Immature natural killer cell (primary cell): Measurements from ENCODE around the gene CCDC178. TPM values are rescaled to one million over a fixed set of nuclear protein-coding genes. Genes with fewer than 3 reads are reported as not detected.

Experiments used
- DNase-seq, 3 donors: peaks; one replicate each; pipeline ENCODE4 v3.0.0; 2022; ENCODE audit warnings: mixed read lengths in 1 of 3
- H3K27ac Mint-ChIP-seq, 6 donors: one replicate each; pipeline ENCODE4 v1.8.0; 2020; ENCODE audit warnings: mixed read lengths in 6 of 6, mild to moderate bottlenecking in 5 of 6, inconsistent platforms in 4 of 6, moderate library complexity in 3 of 6
- H3K27me3 Mint-ChIP-seq, 3 donors: one replicate each; pipeline ENCODE4 v1.8.0; 2020 to 2021; ENCODE audit warnings: low read depth in 3 of 3, mild to moderate bottlenecking in 3 of 3, mixed read lengths in 3 of 3, moderate library complexity in 3 of 3, inconsistent platforms in 1 of 3
- H3K36me3 Mint-ChIP-seq, 3 donors: one replicate each; pipeline ENCODE4 v1.8.0; 2020; ENCODE audit warnings: mixed read lengths in 3 of 3, inconsistent platforms in 2 of 3, mild to moderate bottlenecking in 2 of 3
- H3K4me1 Mint-ChIP-seq, 2 donors: one replicate each; pipeline ENCODE4 v1.8.0; 2020; ENCODE audit warnings: inconsistent platforms in 2 of 2, mild to moderate bottlenecking in 2 of 2, mixed read lengths in 2 of 2, moderate library complexity in 1 of 2
- H3K4me3 Mint-ChIP-seq, 5 donors: one replicate each; pipeline ENCODE4 v1.8.0; 2020; ENCODE audit warnings: mild to moderate bottlenecking in 5 of 5, mixed read lengths in 5 of 5, inconsistent platforms in 3 of 5, moderate library complexity in 3 of 5
- H3K9me3 Mint-ChIP-seq, 6 donors: one replicate each; pipeline ENCODE4 v1.8.0; 2020; ENCODE audit warnings: mild to moderate bottlenecking in 6 of 6, mixed read lengths in 6 of 6, inconsistent platforms in 4 of 6, moderate library complexity in 3 of 6
- polyA plus RNA-seq, 3 donors: library from polyadenylated mRNA; unstranded; fragments of 300-500 nt; fragmentation: Illumina TruSeq; gene quantifications; one replicate each; pipeline ENCODE4 v1.2.3, GENCODE V29; 2021

CCDC178 gene
- not detected for polyA plus RNA-seq

GRCh38 chr18:33440060-33441043 is at the start of gene CCDC178:
CCDC178 (minus strand) TSS chr18:33440721; CDS start chr18:33412088, 28,633 bp downstream.
- peaks cover 3 to 57% (median 21%) of the 10 kb centered on the region in 6 donors for H3K9me3 Mint-ChIP-seq
- no peaks in the 10 kb centered on the region for H3K4me1 Mint-ChIP-seq
- H3K27ac Mint-ChIP-seq, result no peak within 1 kb of the TSS
- no peak for DNase-seq
- H3K36me3 Mint-ChIP-seq, result peaks cover 0 to 7% (median 0%) of the 10 kb centered on the region in 3 donors
- H3K27me3 Mint-ChIP-seq, result peaks cover 0 to 6% (median 5%) of the 10 kb centered on the region in 3 donors
- no peak within 1 kb of the TSS for H3K4me3 Mint-ChIP-seq

DNA sequence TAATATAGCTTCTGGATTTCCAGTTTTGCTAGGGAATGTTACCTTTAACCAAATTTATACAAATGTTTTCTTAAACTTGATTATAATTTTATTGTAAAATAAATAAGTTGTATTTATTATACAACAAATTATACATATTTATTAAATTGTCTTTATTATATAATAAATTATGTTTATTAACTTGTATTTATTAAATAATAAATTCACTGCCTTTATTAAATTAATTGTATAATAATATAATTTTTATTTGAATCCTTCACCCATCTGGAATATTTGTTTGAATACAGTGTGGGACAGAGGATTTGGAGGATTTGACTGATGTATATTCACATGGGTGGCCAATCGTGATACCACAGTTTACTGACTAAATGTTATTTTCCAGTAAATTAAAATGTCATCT is 43.4 kb upstream of the CCDC178 start:
- no peak for DNase-seq
- no peaks in the 10 kb centered on the region for H3K4me1 Mint-ChIP-seq
- peaks cover 4 to 49% (median 8%) of the 10 kb centered on the region in 6 donors for H3K9me3 Mint-ChIP-seq
- no peak overlapping the region for H3K4me3 Mint-ChIP-seq
- H3K36me3 Mint-ChIP-seq, result no peaks in the 10 kb centered on the region
- H3K27me3 Mint-ChIP-seq, result peaks cover 0 to 2% (median 2%) of the 10 kb centered on the region in 3 donors
- no peak overlapping the region for H3K27ac Mint-ChIP-seq

- Mint-ChIP-seq H3K36me3 (peaks cover 0 to 3% (median 0%) of the 10 kb centered on the region in 3 donors), H3K4me3 (no peak overlapping the region), H3K9me3 (peaks cover 0 to 30% (median 4%) of the 10 kb centered on the region in 6 donors), H3K27ac (no peak overlapping the region), H3K27me3 (no peaks in the 10 kb centered on the region), H3K4me1 (no peaks in the 10 kb centered on the region)
- no peak for DNase-seq
These were observed 32.0 kb upstream of the CCDC178 start for GRCh38 chr18:33472509-33472908.

- H3K27ac Mint-ChIP-seq, result no peak overlapping the region
- H3K9me3 Mint-ChIP-seq, result peaks cover 2 to 39% (median 6%) of the 10 kb centered on the region in 6 donors
- no peaks in the 10 kb centered on the region for H3K4me1 Mint-ChIP-seq
- no peak overlapping the region for H3K4me3 Mint-ChIP-seq
- DNase-seq, result no peak
- H3K27me3 Mint-ChIP-seq, result no peaks in the 10 kb centered on the region
- H3K36me3 Mint-ChIP-seq, result peaks cover 0 to 3% (median 3%) of the 10 kb centered on the region in 3 donors
These were observed 29.7 kb upstream of the CCDC178 start for GRCh38 chr18:33470216-33470615.

DNA sequence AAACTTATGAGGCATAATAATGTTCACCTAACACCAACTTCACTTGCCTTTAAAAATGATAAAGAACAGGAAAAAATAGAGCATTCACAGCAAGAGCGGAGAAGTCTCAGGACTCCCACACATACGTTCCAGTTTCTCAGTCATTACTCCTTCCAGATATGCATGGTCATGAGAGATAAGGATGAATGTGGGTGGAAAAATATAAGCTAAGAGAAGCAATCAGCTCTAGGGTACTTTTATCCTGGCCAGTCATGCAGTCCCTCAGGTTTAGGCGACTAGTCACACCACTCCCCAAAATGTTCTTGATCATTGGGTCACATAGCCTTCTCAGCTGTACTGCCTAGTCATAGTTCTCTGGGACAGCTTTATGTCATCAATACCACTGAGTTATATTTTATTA is 29.2 kb upstream of the CCDC178 start:
- no peaks in the 10 kb centered on the region for H3K27me3 Mint-ChIP-seq
- H3K27ac Mint-ChIP-seq, result no peak overlapping the region
- H3K4me3 Mint-ChIP-seq, result no peak overlapping the region
- H3K4me1 Mint-ChIP-seq, result no peaks in the 10 kb centered on the region
- peaks cover 3 to 36% (median 7%) of the 10 kb centered on the region in 6 donors for H3K9me3 Mint-ChIP-seq
- no peak for DNase-seq
- peaks cover 0 to 3% (median 3%) of the 10 kb centered on the region in 3 donors for H3K36me3 Mint-ChIP-seq

DNA sequence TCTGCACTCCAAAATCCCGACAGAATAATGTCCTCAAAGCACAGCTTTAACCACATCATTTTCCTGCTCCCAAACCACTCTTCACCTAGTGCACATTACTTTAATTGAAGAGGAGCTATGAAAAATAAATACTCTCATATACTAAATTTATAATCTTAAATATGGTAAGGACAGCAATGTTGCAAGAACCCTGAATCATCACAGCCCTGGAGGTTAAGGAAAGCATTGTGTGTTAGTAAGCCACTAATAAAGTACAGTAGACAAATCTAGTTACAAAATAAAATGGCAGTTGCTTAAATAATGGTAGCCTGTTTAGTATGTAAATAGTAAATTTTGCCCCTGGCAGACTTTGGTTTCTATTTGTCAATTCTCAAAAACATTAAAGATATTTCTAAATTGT is 27.0 kb upstream of the CCDC178 start:
- no peak for DNase-seq
- H3K36me3 Mint-ChIP-seq, result peaks cover 0 to 3% (median 3%) of the 10 kb centered on the region in 3 donors
- no peak overlapping the region for H3K4me3 Mint-ChIP-seq
- peaks cover 3 to 35% (median 8%) of the 10 kb centered on the region in 6 donors for H3K9me3 Mint-ChIP-seq
- no peak overlapping the region for H3K27ac Mint-ChIP-seq
- H3K4me1 Mint-ChIP-seq, result no peaks in the 10 kb centered on the region
- no peaks in the 10 kb centered on the region for H3K27me3 Mint-ChIP-seq

DNA sequence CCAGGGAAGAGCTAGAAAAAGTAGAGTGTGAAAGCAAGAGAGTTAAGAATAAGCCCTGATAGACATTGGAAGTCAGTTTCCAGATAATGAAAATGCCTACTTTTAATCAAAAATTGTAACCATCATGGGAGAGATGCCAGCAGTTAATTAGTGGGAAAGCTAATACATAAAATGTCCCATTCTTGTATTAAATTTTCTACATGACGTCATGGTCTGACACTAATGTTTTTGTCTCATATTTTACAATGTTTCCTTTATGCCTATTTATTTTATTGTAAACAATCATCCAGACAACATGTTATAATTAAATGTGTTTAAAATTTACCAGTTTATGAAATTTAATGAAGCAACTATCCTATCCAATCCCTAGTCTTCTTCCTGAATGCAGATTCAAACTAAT is 26.3 kb upstream of the CCDC178 start:
- Mint-ChIP-seq H3K27ac (no peak overlapping the region), H3K4me3 (no peak overlapping the region), H3K9me3 (peaks cover 3 to 41% (median 10%) of the 10 kb centered on the region in 6 donors), H3K4me1 (no peaks in the 10 kb centered on the region), H3K36me3 (peaks cover 0 to 6% (median 3%) of the 10 kb centered on the region in 3 donors), H3K27me3 (no peaks in the 10 kb centered on the region)
- DNase-seq, result no peak

DNA sequence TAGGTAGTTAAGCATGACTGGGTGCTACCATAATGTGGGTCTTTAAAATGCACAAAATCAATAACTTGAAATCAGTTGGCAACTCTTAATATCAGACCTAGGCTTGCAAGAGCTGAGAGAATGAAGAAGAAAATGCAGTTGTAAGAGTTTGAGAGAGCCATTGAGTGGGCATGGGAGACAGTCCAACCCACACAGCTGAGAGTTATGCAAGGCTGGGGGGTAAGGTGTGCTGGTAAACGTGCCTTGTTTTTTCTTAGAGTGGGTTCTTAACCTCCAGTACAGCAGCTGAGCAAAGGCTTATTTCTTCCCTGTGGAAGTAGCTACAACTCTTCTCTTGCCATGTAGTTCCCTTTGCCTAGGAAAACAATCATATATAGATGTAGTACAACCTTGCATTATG is 20.2 kb upstream of the CCDC178 start:
- Mint-ChIP-seq H3K4me1 (no peaks in the 10 kb centered on the region), H3K36me3 (peaks cover 0 to 6% (median 0%) of the 10 kb centered on the region in 3 donors), H3K27me3 (no peaks in the 10 kb centered on the region), H3K27ac (no peak overlapping the region), H3K9me3 (peaks cover 2 to 34% (median 9%) of the 10 kb centered on the region in 6 donors), H3K4me3 (no peak overlapping the region)
- no peak for DNase-seq

- no peak overlapping the region for H3K4me3 Mint-ChIP-seq
- no peak for DNase-seq
- H3K36me3 Mint-ChIP-seq, result peaks cover 0 to 6% (median 0%) of the 10 kb centered on the region in 3 donors
- no peaks in the 10 kb centered on the region for H3K27me3 Mint-ChIP-seq
- H3K9me3 Mint-ChIP-seq, result peaks cover 0 to 39% (median 13%) of the 10 kb centered on the region in 6 donors
- no peak overlapping the region for H3K27ac Mint-ChIP-seq
- no peaks in the 10 kb centered on the region for H3K4me1 Mint-ChIP-seq
These were observed 19.1 kb upstream of the CCDC178 start for GRCh38 chr18:33459612-33460011.

GRCh38 chr18:33446604-33447003 is 6.1 kb upstream of the CCDC178 start:
- peaks cover 3 to 38% (median 17%) of the 10 kb centered on the region in 6 donors for H3K9me3 Mint-ChIP-seq
- peaks cover 0 to 1% (median 0%) of the 10 kb centered on the region in 3 donors for H3K27me3 Mint-ChIP-seq
- H3K27ac Mint-ChIP-seq, result no peak overlapping the region
- no peak overlapping the region for H3K4me3 Mint-ChIP-seq
- no peaks in the 10 kb centered on the region for H3K4me1 Mint-ChIP-seq
- no peaks in the 10 kb centered on the region for H3K36me3 Mint-ChIP-seq
- DNase-seq, result no peak

DNA sequence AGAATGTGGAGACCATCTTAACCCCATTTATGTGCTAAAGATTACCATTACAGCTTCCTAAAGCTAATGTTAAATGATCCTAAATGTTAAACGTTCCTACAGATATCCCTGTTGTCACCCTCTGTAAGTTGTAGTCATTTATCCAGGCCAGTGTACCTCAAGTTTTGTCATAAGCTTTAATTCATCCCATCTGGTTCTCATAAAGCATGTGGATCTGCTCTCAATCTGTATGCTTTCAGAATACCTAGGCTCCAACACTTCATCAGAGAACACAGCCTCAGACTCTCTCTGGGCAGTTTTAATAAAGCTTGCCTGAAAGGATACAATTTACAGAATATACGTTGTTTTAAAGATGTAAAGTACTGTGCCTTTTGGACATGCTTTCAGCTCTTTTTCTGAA is 4.2 kb upstream of the CCDC178 start:
- H3K27ac Mint-ChIP-seq, result no peak overlapping the region
- H3K4me1 Mint-ChIP-seq, result no peaks in the 10 kb centered on the region
- H3K27me3 Mint-ChIP-seq, result peaks cover 0 to 6% (median 1%) of the 10 kb centered on the region in 3 donors
- H3K4me3 Mint-ChIP-seq, result no peak overlapping the region
- no peak for DNase-seq
- H3K36me3 Mint-ChIP-seq, result no peaks in the 10 kb centered on the region
- H3K9me3 Mint-ChIP-seq, result peaks cover 6 to 50% (median 20%) of the 10 kb centered on the region in 6 donors

GRCh38 chr18:33432857-33433256 is 7.7 kb downstream of the CCDC178 start:
- Mint-ChIP-seq H3K4me3 (no peak overlapping the region), H3K4me1 (no peaks in the 10 kb centered on the region), H3K9me3 (peaks cover 2 to 23% (median 12%) of the 10 kb centered on the region in 6 donors), H3K36me3 (no peaks in the 10 kb centered on the region), H3K27ac (no peak overlapping the region), H3K27me3 (peaks cover 0 to 4% (median 0%) of the 10 kb centered on the region in 3 donors)
- no peak for DNase-seq

DNA sequence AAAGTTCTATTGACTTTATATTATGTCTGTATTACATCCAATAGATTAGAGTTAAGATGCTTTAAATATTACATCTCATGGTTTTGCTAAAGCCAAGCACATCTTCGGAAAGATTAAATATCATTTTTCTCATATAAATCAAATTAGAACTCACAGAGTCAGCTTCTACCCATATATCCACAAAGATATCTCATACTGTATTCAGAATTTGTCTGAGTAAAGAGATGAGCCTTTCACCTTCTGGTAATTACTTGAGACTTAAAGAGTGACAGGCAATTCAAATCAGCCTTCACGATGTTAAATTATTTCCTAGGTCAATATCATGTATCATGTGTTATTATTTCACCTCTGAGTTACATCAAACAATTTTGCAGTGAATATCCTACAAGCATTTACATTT is 13.0 kb downstream of the CCDC178 start:
- Mint-ChIP-seq H3K27ac (no peak overlapping the region), H3K4me1 (no peaks in the 10 kb centered on the region), H3K4me3 (no peak overlapping the region), H3K27me3 (peaks cover 0 to 4% (median 0%) of the 10 kb centered on the region in 3 donors), H3K36me3 (no peaks in the 10 kb centered on the region), H3K9me3 (peaks cover 5 to 21% (median 13%) of the 10 kb centered on the region in 6 donors)
- DNase-seq, result no peak

- Mint-ChIP-seq H3K4me3 (no peak overlapping the region), H3K9me3 (peaks cover 3 to 33% (median 12%) of the 10 kb centered on the region in 6 donors), H3K36me3 (no peaks in the 10 kb centered on the region), H3K4me1 (no peaks in the 10 kb centered on the region), H3K27me3 (peaks cover 0 to 2% (median 0%) of the 10 kb centered on the region in 3 donors), H3K27ac (no peak overlapping the region)
- DNase-seq, result no peak
These were observed 16.1 kb downstream of the CCDC178 start for GRCh38 chr18:33424266-33424946.
